A549 (cell line): Measurements from ENCODE around the gene ABI2.

Source experiments
- CTCF ChIP-seq: fragments of >200 bp; sonication (Bioruptor Twin); formaldehyde crosslinking; IDR thresholded peaks from 3 replicates; pipeline ENCODE4 v1.5.1; 2016
- FOSL2 ChIP-seq, 2 experiments: fragments of 450-650 bp in 1 of 2; fragments of >200 bp in 1 of 2; sonication (Bioruptor Twin) in 1 of 2; formaldehyde crosslinking; IDR thresholded peaks; 2 replicates each; pipeline versions ENCODE4 v1.5.0 to v1.6.1; 2016 to 2020; ENCODE audit warnings: mild to moderate bottlenecking in 1 of 2, moderate library complexity in 1 of 2
- JUNB ChIP-seq: fragments of >200 bp; sonication (Bioruptor Twin); formaldehyde crosslinking; IDR thresholded peaks from 2 replicates; pipeline ENCODE4 v1.6.1; 2016
- POLR2A ChIP-seq: IDR thresholded peaks from 2 replicates; pipeline ENCODE4 v1.6.1; 2012; ENCODE audit warnings: mild to moderate bottlenecking, low read length
- TF ChIP-seq, protein P1 (sequence below): fragments of 200-600 bp; sonication (generic); IDR thresholded peaks from 2 replicates; pipeline ENCODE4 v1.6.1; 2016; ENCODE audit warnings: antibody characterized with exemption, mild to moderate bottlenecking, moderate library complexity

DNA sequence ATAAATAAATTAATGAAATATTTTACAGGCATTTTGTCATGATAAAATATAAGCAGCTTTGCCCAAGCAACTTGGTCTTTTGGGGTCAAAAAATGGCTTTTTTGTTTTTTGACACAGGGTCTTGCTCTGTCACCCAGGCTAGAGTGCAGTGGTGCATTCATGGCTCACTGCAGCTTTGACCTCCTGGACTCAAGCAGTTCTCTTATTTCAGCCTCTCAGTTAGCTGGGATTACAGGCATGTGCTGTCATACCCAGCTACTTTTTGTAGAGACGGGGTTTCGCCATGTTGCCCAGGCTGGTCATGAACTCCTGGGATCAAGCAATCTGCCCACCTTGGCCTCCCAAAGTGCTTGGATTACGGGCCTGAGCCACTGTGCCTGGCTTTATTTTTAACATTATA lies 51.0 kb downstream of the ABI2 start:
- TF ChIP-seq CTCF, result no peak
- no peak for TF ChIP-seq FOSL2 (IDR thresholded peaks at IDR 0.05)
- TF ChIP-seq FOSL2 (CRISPR knock-in tag; IDR thresholded peaks at IDR 0.05), result no peak
- TF ChIP-seq POLR2A, result no peak
- no peak for TF ChIP-seq JUNB
- TF ChIP-seq, protein P1, sequence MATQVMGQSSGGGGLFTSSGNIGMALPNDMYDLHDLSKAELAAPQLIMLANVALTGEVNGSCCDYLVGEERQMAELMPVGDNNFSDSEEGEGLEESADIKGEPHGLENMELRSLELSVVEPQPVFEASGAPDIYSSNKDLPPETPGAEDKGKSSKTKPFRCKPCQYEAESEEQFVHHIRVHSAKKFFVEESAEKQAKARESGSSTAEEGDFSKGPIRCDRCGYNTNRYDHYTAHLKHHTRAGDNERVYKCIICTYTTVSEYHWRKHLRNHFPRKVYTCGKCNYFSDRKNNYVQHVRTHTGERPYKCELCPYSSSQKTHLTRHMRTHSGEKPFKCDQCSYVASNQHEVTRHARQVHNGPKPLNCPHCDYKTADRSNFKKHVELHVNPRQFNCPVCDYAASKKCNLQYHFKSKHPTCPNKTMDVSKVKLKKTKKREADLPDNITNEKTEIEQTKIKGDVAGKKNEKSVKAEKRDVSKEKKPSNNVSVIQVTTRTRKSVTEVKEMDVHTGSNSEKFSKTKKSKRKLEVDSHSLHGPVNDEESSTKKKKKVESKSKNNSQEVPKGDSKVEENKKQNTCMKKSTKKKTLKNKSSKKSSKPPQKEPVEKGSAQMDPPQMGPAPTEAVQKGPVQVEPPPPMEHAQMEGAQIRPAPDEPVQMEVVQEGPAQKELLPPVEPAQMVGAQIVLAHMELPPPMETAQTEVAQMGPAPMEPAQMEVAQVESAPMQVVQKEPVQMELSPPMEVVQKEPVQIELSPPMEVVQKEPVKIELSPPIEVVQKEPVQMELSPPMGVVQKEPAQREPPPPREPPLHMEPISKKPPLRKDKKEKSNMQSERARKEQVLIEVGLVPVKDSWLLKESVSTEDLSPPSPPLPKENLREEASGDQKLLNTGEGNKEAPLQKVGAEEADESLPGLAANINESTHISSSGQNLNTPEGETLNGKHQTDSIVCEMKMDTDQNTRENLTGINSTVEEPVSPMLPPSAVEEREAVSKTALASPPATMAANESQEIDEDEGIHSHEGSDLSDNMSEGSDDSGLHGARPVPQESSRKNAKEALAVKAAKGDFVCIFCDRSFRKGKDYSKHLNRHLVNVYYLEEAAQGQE, result no peak
